Subcutaneous adipose tissue (tissue), 4 donors: Measurements from ENCODE around the gene ZNF785. TPM values are rescaled to one million over a fixed set of nuclear protein-coding genes. Genes with fewer than 3 reads are reported as not detected.

ENCODE experiments used
- total RNA-seq, 4 donors: library from RNA; depleted of rRNA; stranded (reverse); fragments of >200 nt; gene quantifications; one replicate each; pipeline ENCODE4 v1.1.0, GENCODE V29; 2016
- TF ChIP-seq, protein P1 (sequence below): fragments of 450-650 bp; IDR thresholded peaks from one replicate; pipeline ENCODE4 v1.5.1; 2016; ENCODE audit warnings: low read depth, mild to moderate bottlenecking, control low read depth, antibody characterized with exemption, moderate library complexity

The ZNF785 gene
- total RNA-seq, 4 donors from 2014 or later: 2.9 to 8.4 (median 6.6) TPM

- TF ChIP-seq, protein P1, sequence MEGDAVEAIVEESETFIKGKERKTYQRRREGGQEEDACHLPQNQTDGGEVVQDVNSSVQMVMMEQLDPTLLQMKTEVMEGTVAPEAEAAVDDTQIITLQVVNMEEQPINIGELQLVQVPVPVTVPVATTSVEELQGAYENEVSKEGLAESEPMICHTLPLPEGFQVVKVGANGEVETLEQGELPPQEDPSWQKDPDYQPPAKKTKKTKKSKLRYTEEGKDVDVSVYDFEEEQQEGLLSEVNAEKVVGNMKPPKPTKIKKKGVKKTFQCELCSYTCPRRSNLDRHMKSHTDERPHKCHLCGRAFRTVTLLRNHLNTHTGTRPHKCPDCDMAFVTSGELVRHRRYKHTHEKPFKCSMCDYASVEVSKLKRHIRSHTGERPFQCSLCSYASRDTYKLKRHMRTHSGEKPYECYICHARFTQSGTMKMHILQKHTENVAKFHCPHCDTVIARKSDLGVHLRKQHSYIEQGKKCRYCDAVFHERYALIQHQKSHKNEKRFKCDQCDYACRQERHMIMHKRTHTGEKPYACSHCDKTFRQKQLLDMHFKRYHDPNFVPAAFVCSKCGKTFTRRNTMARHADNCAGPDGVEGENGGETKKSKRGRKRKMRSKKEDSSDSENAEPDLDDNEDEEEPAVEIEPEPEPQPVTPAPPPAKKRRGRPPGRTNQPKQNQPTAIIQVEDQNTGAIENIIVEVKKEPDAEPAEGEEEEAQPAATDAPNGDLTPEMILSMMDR: no peak
These were observed 36.3 kb upstream of the ZNF785 start for GRCh38 chr16:30621765-30622164.

GRCh38 chr16:30620169-30620568 lies 34.7 kb upstream of the ZNF785 start:
- TF ChIP-seq, protein P1: no peak

GRCh38 chr16:30619638-30620037 lies 34.1 kb upstream of the ZNF785 start:
- TF ChIP-seq, protein P1: no peak

GRCh38 chr16:30619202-30619601 lies 33.7 kb upstream of the ZNF785 start:
- TF ChIP-seq, protein P1: no peak

GRCh38 chr16:30615358-30616091 lies 30.0 kb upstream of the ZNF785 start:
- TF ChIP-seq, protein P1: no peak

DNA sequence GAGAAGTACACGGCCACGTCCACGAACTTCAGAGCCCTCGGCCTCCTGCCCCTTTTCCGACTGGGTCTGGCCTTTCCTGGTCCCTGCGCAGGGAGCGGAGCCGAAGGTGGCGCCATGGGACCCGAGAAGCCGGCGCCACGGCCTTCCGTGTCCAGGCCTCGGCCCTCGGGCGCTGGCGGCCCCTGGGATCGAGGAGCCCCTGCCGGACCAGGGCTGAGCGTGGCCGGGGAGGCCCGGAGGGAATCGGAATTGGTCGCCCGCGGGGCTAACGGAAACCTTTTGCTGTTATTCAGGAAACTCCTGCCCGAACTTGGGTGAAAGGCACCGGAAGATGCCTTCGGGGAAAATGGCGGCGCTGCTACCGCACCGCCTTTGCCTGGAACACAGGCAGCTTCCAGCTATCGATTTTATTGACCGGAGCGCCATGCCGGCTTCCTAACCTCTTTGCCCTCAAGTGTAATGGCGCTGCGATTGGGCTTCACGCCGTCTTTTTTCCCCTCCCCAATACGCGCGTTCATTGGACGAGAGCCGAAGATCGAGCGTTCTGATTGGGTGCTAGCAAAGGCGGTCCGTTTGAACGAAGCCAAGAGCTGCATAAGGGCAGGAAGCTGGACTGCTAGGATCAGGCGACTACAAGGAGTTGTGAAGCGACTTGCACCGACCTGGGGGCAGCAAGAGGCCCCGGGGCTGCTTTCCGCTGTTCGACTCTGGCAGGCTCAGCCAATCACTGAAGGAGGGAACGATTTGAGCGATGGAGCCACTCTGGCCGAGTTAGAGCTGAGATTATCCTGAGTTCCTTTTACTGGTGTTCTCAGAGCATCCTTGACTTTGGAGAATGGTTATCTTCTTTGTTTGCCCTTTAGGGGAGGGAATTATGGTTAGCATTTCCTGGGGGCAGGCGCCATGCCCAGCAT lies 24.7 kb upstream of the ZNF785 start, which contains the start of gene ZNF689:
Gene ZNF689, minus strand, starts transcription at position 464 of the 914 bp plus-strand sequence. Its CDS starts 348 bp downstream, at position 116.
- TF ChIP-seq, protein P1: no peak
